GOT3 (cell line): ENCODE results near the gene ERG.

Experiments used
- DNase-seq: peaks from one replicate; lab custom pipeline; 2025; ENCODE audit warnings: mixed read lengths; lab: John Stamatoyannopoulos, UW

ERG gene

DNA sequence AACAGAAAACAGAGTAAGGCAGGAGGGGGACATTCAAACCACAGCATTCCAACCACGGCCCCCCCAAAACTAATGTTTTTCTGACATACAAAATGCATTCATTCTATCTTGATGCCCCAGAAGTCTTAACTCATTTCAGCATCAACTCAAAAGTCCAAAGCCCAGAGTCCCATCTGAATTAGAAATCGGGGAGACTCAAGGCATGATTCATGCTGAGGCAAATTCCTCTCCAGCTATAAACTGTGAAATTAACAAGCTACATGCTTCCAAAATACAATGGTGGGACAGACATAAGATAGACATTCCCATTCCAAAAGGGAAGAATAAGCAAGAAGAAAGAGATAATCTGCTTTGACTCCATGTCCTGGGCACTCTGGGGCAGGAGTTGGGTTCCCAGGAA, 167.6 kb downstream of the ERG start:
- no peak for DNase-seq
